HG03064 (cell line): ENCODE data around the gene SEC63.
A peak's percentile ranks its signal among the peaks of the same experiment; 100 is the strongest.

Experiments
- ATAC-seq: cut with Tn5 transposase; IDR thresholded peaks from one replicate; pipeline ENCODE4 v1.9.1; 2021; ENCODE audit warnings: low read depth; ENCODE audit not compliant: unreplicated experiment

Gene SEC63

DNA sequence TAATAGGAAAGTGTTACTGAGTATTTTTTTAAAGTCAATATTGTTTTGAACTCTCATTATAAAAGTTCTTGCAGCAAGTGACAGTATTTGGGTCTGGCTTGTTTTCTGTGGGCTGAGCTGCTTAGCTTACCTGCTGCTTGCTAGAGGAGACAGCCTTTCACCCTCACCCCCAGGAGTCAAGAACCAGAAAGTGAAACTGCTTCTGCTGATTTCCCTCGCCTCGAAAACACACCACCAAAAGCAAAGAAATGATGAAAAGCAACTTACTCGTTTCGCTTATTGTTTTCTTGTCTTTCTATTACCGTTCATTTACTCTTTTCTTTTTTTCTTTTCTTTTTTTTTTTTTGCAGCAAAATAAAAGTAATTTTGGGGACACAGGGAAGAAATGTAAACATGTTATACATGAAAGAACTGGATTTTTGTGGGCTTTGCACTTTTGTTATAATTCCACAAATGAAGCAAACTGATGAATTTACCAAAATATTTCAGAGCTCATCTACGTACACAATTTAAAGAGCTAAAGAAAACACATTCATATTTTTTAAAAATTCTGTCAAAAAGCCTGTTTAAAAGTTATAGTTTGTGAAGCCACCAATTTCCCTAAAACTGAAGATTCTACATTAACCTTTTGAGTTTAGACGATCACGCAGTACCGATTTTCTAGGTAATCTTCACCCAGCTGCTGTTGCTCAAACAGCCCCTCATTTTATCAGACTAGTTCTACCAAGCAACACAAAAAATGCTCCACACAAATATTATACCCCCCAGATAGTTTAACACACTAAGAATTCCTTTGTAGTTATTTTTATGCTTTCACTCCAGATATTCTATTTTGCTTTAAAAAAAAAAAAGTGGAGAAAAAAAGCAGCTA, 135.6 kb downstream of the SEC63 start:
- ATAC-seq, result peak; percentile 52

GRCh38 chr6:107821591-107821990, 136.4 kb downstream of the SEC63 start:
- no peak for ATAC-seq

- no peak for ATAC-seq
Observed at GRCh38 chr6:107820338-107821261, 137.4 kb downstream of the SEC63 start.

GRCh38 chr6:107819964-107820337, 138.1 kb downstream of the SEC63 start:
- ATAC-seq, result no peak

GRCh38 chr6:107819217-107819616, 138.8 kb downstream of the SEC63 start:
- no peak for ATAC-seq

DNA sequence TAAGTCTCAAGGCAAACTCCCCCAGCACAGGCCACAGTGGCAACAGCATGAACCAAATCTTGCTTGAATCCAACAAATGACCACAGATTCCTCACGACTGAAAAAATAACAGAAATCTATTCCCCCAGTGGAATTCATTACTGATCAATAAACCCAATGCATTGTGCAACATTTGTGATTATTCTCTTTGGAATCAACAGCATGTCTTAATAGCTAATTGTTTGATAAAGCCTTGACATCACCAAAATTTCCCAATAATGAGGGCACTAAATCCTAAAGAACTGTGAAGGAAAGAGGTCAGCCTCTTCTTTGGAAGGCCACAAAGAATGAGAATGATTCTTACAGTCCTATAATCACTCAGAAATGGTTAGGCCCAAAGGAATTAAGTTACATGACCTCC, 139.7 kb downstream of the SEC63 start:
- no peak for ATAC-seq

GRCh38 chr6:107817784-107818183, 140.2 kb downstream of the SEC63 start:
- ATAC-seq, result no peak
